Prostate gland (tissue), 2 donors: ENCODE results near the gene CUL1. TPM values are rescaled to one million over a fixed set of nuclear protein-coding genes. Genes with fewer than 3 reads are reported as not detected.

Experiments used
- DNase-seq: peaks from one replicate; pipeline ENCODE4 v3.0.0-alpha.2; 2019; ENCODE audit warnings: low spot score
- H3K27ac ChIP-seq, 2 donors: fragments of 200-600 bp; sonication (generic); 2 replicates each; pipeline ENCODE4 v1.5.1; 2017 to 2019
- H3K27me3 ChIP-seq: fragments of 200-600 bp; sonication (generic); replicated peaks from 2 replicates; pipeline ENCODE4 v1.5.1; 2019; ENCODE audit not compliant: insufficient read depth
- H3K36me3 ChIP-seq, 2 donors: fragments of 200-600 bp; sonication (generic); 1 replicate in 1 of 2; 2 replicates in 1 of 2; pipeline versions ENCODE4 v1.5.1 to v1.8.1; 2017 to 2019
- H3K4me1 ChIP-seq: fragments of 200-600 bp; sonication (generic); replicated peaks from 2 replicates; pipeline ENCODE4 v1.5.1; 2019
- H3K4me3 ChIP-seq, 2 donors: fragments of 200-600 bp; sonication (generic); 2 replicates each; pipeline ENCODE4 v1.5.1; 2017 to 2019
- H3K9me3 ChIP-seq: fragments of 200-600 bp; sonication (generic); 2 replicates; pipeline ENCODE4 v1.5.1; 2017
- POLR2A ChIP-seq: fragments of 450-650 bp; IDR thresholded peaks from one replicate; pipeline ENCODE4 v1.6.1; 2016; ENCODE audit warnings: antibody characterized with exemption, mild to moderate bottlenecking
- POLR2AphosphoS5 ChIP-seq: sonication (generic); formaldehyde crosslinking; IDR thresholded peaks from one replicate; pipeline ENCODE4 v1.6.1; 2017; ENCODE audit warnings: antibody characterized with exemption
- WGBS: methylation state at CpG from one replicate; pipeline ENCODE4 v1.1.5; 2018; 5-methylcytosine and 5-hydroxymethylcytosine counted together
- intact Hi-C: fragments of 100-400 bp; cut with DNase I; formaldehyde crosslinking; loops from one replicate; pipeline ENCODE4 v1.14.2; 2022
- total RNA-seq, 2 donors: library from RNA; depleted of rRNA; stranded (reverse); fragments of >200 nt; gene quantifications; one replicate each; pipeline ENCODE4 v1.1.0, GENCODE V29; 2016
- TF ChIP-seq, protein P1 (sequence below), 4 experiments: fragments of 200-600 bp in 2 of 4; fragments of 450-650 bp in 2 of 4; sonication (generic) in 2 of 4; IDR thresholded peaks; 1 replicate in 3 of 4; 2 replicates in 1 of 4; pipeline ENCODE4 v1.5.1; 2016 to 2019; ENCODE audit warnings: antibody characterized with exemption in 4 of 4, mild to moderate bottlenecking in 2 of 4, moderate library complexity in 2 of 4

The CUL1 gene
- 100 to 1,000 TPM in 1 of 2 donors, 10 to 100 TPM in 1; 39.0 to 105 TPM for total RNA-seq

GRCh38 chr7:148698397-148699023 lies at the start of gene CUL1:
CUL1 (plus strand) TSS chr7:148698903; CDS start chr7:148730123, 31,220 bp downstream.
- intact Hi-C loops, result loop anchor here (5.0 to 10.0 kb wide), 3 partner anchors 186 to 289 kb away; partner anchors contain the start of gene EZH2
- peak within 1 kb of the TSS; percentile 87 to 97 for H3K27ac ChIP-seq
- H3K36me3 ChIP-seq, result no peaks in the 10 kb centered on the region
- DNase-seq, result peak; percentile 81
- no peaks in the 10 kb centered on the region for H3K27me3 ChIP-seq
- WGBS, result under 1% methylated on average over 52 of the region's 84 CpGs
- no peaks in the 10 kb centered on the region for H3K9me3 ChIP-seq
- peak within 1 kb of the TSS; percentile 64 to 95 for H3K4me3 ChIP-seq
- H3K4me1 ChIP-seq, result peaks cover 2% of the 10 kb centered on the region
- TF ChIP-seq POLR2AphosphoS5 (peak; percentile 17), POLR2A (peak; percentile 58)
- TF ChIP-seq, protein P1, sequence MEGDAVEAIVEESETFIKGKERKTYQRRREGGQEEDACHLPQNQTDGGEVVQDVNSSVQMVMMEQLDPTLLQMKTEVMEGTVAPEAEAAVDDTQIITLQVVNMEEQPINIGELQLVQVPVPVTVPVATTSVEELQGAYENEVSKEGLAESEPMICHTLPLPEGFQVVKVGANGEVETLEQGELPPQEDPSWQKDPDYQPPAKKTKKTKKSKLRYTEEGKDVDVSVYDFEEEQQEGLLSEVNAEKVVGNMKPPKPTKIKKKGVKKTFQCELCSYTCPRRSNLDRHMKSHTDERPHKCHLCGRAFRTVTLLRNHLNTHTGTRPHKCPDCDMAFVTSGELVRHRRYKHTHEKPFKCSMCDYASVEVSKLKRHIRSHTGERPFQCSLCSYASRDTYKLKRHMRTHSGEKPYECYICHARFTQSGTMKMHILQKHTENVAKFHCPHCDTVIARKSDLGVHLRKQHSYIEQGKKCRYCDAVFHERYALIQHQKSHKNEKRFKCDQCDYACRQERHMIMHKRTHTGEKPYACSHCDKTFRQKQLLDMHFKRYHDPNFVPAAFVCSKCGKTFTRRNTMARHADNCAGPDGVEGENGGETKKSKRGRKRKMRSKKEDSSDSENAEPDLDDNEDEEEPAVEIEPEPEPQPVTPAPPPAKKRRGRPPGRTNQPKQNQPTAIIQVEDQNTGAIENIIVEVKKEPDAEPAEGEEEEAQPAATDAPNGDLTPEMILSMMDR (IDR thresholded peaks at IDR 0.05), result no peak

DNA sequence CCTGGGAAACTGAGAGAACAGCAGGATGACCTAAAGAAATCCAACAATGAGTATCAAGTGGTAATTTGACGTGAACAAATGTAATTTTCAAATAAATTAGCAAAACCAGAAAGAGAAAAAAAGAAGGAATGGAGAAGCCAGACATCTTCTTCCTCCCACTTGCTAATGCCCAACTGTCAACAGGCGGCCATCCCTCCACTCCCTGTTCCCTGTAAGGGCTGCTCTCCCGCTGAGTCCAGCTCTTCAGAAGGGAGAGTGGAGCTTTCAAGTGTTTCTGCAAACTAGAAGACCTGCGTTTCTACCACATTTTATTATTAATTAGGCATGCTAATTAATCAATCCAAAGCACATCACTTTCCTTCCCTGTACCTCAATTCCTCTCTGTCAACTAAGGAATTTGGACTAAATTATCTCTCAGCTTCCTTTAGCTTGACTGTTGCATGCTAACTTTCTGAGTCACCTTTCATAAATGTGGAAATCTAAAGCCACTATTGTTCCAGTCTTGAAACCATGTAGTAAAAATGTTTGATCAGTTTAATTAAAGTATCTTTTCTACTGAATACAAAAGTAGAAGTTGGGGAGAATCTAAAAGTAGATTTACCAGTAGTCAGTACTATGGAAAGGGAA lies 48.4 kb upstream of the CUL1 start:
- Histone ChIP-seq H3K27ac (no peak overlapping the region), H3K27me3 (no peaks in the 10 kb centered on the region), H3K36me3 (no peaks in the 10 kb centered on the region), H3K4me3 (no peak overlapping the region), H3K4me1 (no peaks in the 10 kb centered on the region), H3K9me3 (no peaks in the 10 kb centered on the region)
- no peak for TF ChIP-seq POLR2A
- TF ChIP-seq POLR2AphosphoS5, result no peak
- TF ChIP-seq, protein P1 (IDR thresholded peaks at IDR 0.05), result no peak
- no peak for DNase-seq
- WGBS, result 71% methylated on average over 4 of the region's 4 CpGs
- intact Hi-C loops, result no loop called here

- DNase-seq, result no peak
- H3K4me1 ChIP-seq, result no peaks in the 10 kb centered on the region
- TF ChIP-seq, protein P1 (IDR thresholded peaks at IDR 0.05), result no peak
- TF ChIP-seq POLR2A (no peak), POLR2AphosphoS5 (no peak)
- no peak overlapping the region for H3K27ac ChIP-seq
- H3K36me3 ChIP-seq, result no peaks in the 10 kb centered on the region
- intact Hi-C loops, result no loop called here
- H3K27me3 ChIP-seq, result no peaks in the 10 kb centered on the region
- no peak overlapping the region for H3K4me3 ChIP-seq
- H3K9me3 ChIP-seq, result no peaks in the 10 kb centered on the region
These were observed 45.9 kb upstream of the CUL1 start for GRCh38 chr7:148652773-148653172.

DNA sequence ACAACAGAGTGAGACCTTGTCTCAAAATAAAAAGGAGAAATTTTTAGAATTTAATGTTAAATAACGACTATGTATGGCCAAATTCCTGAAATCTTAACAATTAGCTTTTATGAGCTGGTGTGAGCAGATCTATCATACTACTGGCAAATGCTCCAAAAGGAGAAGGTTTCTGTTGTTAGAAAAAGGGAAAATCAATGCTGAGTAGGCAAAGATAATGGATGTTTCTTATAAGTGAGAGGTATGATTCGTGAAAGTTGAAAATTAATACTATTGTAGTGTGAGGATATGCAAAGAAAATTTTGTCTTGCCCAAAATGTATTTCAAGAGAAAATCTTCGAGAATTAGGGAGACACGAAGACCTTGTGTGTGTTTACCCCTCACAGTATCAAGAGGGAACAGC lies 40.8 kb upstream of the CUL1 start:
- intact Hi-C loops, result no loop called here
- no peak for TF ChIP-seq POLR2A
- TF ChIP-seq, protein P1 (IDR thresholded peaks at IDR 0.05), result no peak
- TF ChIP-seq POLR2AphosphoS5, result no peak
- WGBS, result 77% methylated on average over 4 of the region's 4 CpGs
- Histone ChIP-seq H3K27ac (no peak overlapping the region), H3K4me3 (no peak overlapping the region), H3K36me3 (no peaks in the 10 kb centered on the region), H3K4me1 (no peaks in the 10 kb centered on the region), H3K9me3 (no peaks in the 10 kb centered on the region), H3K27me3 (no peaks in the 10 kb centered on the region)
- DNase-seq, result no peak

GRCh38 chr7:148661471-148661870 lies 37.2 kb upstream of the CUL1 start:
- Histone ChIP-seq H3K36me3 (no peaks in the 10 kb centered on the region), H3K27ac (no peak overlapping the region), H3K9me3 (no peaks in the 10 kb centered on the region), H3K27me3 (no peaks in the 10 kb centered on the region), H3K4me3 (no peak overlapping the region), H3K4me1 (no peaks in the 10 kb centered on the region)
- 90% methylated on average over 2 of the region's 2 CpGs for WGBS
- DNase-seq, result no peak
- intact Hi-C loops, result no loop called here
- TF ChIP-seq POLR2AphosphoS5 (no peak), POLR2A (no peak)
- TF ChIP-seq, protein P1 (IDR thresholded peaks at IDR 0.05), result no peak
